CMK (cell line): ENCODE data around the gene AMD1.
"Not testable (repeated sequence)": the region's sequence is repeated elsewhere in the genome, so short reads cannot be mapped to it uniquely, and the experiment has no call there.

Experiments used
- DNase-seq: peaks from one replicate; pipeline ENCODE4 v3.0.0-alpha.2; 2010; ENCODE audit warnings: low read depth

Gene AMD1

GRCh38 chr6:110877569-110877968 is 3.0 kb downstream of the AMD1 start:
- no peak for DNase-seq

- no peak for DNase-seq
These were observed 4.4 kb downstream of the AMD1 start for GRCh38 chr6:110878751-110879522.

GRCh38 chr6:110880651-110881050 is 6.1 kb downstream of the AMD1 start:
- DNase-seq, result no peak

GRCh38 chr6:110881546-110882273 is 7.1 kb downstream of the AMD1 start:
- DNase-seq, result no peak

GRCh38 chr6:110882274-110882619 is 7.7 kb downstream of the AMD1 start:
- DNase-seq, result no peak

- no peak for DNase-seq
These were observed 8.4 kb downstream of the AMD1 start for GRCh38 chr6:110882824-110883554.

GRCh38 chr6:110884321-110884720 is 9.7 kb downstream of the AMD1 start:
- no peak for DNase-seq

- no peak for DNase-seq
These were observed 10.9 kb downstream of the AMD1 start for GRCh38 chr6:110885526-110885925.

- DNase-seq, result no peak
These were observed 12.1 kb downstream of the AMD1 start for GRCh38 chr6:110886555-110887167.

GRCh38 chr6:110890288-110890687 is 15.7 kb downstream of the AMD1 start:
- no peak for DNase-seq

GRCh38 chr6:110895907-110896608 is 21.5 kb downstream of the AMD1 start:
- no peak for DNase-seq

GRCh38 chr6:110897433-110897832 is 22.8 kb downstream of the AMD1 start:
- DNase-seq, result no peak

- DNase-seq, result no peak
These were observed 23.5 kb downstream of the AMD1 start for GRCh38 chr6:110898111-110898510.

GRCh38 chr6:110900028-110900598 is 25.5 kb downstream of the AMD1 start:
- DNase-seq, result no peak

- not testable (repeated sequence) for DNase-seq
These were observed 27.0 kb downstream of the AMD1 start for GRCh38 chr6:110901601-110902000.

GRCh38 chr6:110902091-110902490 is 27.5 kb downstream of the AMD1 start:
- DNase-seq, result no peak

- DNase-seq, result not testable (repeated sequence)
These were observed 31.7 kb downstream of the AMD1 start for GRCh38 chr6:110906273-110906672.

- DNase-seq, result no peak
These were observed 56.2 kb downstream of the AMD1 start for GRCh38 chr6:110930781-110931180.

GRCh38 chr6:110933912-110934311 is 59.3 kb downstream of the AMD1 start:
- no peak for DNase-seq

GRCh38 chr6:110934381-110934898 is 59.9 kb downstream of the AMD1 start:
- no peak for DNase-seq

- DNase-seq, result no peak
These were observed 60.6 kb downstream of the AMD1 start for GRCh38 chr6:110935171-110935570.
